HEK293 (cell line): ENCODE results near the gene HK3.

Source experiments
- ELK4 ChIP-seq: IDR thresholded peaks from 2 replicates; pipeline ENCODE4 v1.6.1; 2011; ENCODE audit warnings: mild to moderate bottlenecking, low read depth, low read length, borderline replicate concordance
- SP2 ChIP-seq: fragments of 450-650 bp; formaldehyde crosslinking; IDR thresholded peaks from 2 replicates; pipeline ENCODE4 v1.5.1; 2016; ENCODE audit warnings: missing biosample characterization, missing genetic modification characterization
- ZFP41 ChIP-seq: fragments of 450-650 bp; formaldehyde crosslinking; IDR thresholded peaks from 2 replicates; pipeline ENCODE4 v1.5.1; 2016; ENCODE audit warnings: missing biosample characterization, missing genetic modification characterization, borderline replicate concordance
- ZNF677 ChIP-seq: fragments of 450-650 bp; IDR thresholded peaks from 2 replicates; pipeline ENCODE4 v1.5.0; 2018; ENCODE audit warnings: missing biosample characterization, mild to moderate bottlenecking, missing genetic modification characterization, moderate library complexity
- ZNF704 ChIP-seq: fragments of 450-650 bp; formaldehyde crosslinking; IDR thresholded peaks from 2 replicates; pipeline ENCODE4 v1.5.1; 2016; ENCODE audit warnings: missing biosample characterization, missing genetic modification characterization
- TF ChIP-seq, protein P1 (sequence below): fragments of 450-650 bp; formaldehyde crosslinking; IDR thresholded peaks from 2 replicates; pipeline ENCODE4 v1.5.1; 2016; ENCODE audit warnings: missing biosample characterization, missing genetic modification characterization

DNA sequence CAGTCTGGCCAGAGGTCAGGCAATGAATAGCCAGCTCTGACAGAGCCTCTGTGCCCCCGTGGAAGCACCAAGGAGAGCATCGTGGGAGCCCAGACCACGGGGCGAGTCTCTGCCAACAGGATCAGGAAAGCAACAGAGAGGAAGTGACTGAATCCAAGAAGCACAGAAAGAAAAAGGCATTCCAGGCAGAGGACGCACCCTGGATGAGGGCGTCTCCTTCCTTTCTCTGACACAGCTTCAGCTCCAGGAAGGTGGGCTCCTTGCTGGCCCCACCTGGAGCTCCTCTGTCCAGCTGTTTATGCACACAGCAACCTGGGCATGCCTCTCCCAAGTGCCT lies 16.6 kb downstream of the HK3 start:
- TF ChIP-seq SP2 (tag by site-specific recombination) (no peak), ZFP41 (no peak), ZNF677 (tag by site-specific recombination) (no peak), ELK4 (no peak), ZNF704 (tag by site-specific recombination) (no peak)
- TF ChIP-seq, protein P1, sequence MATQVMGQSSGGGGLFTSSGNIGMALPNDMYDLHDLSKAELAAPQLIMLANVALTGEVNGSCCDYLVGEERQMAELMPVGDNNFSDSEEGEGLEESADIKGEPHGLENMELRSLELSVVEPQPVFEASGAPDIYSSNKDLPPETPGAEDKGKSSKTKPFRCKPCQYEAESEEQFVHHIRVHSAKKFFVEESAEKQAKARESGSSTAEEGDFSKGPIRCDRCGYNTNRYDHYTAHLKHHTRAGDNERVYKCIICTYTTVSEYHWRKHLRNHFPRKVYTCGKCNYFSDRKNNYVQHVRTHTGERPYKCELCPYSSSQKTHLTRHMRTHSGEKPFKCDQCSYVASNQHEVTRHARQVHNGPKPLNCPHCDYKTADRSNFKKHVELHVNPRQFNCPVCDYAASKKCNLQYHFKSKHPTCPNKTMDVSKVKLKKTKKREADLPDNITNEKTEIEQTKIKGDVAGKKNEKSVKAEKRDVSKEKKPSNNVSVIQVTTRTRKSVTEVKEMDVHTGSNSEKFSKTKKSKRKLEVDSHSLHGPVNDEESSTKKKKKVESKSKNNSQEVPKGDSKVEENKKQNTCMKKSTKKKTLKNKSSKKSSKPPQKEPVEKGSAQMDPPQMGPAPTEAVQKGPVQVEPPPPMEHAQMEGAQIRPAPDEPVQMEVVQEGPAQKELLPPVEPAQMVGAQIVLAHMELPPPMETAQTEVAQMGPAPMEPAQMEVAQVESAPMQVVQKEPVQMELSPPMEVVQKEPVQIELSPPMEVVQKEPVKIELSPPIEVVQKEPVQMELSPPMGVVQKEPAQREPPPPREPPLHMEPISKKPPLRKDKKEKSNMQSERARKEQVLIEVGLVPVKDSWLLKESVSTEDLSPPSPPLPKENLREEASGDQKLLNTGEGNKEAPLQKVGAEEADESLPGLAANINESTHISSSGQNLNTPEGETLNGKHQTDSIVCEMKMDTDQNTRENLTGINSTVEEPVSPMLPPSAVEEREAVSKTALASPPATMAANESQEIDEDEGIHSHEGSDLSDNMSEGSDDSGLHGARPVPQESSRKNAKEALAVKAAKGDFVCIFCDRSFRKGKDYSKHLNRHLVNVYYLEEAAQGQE (tag by site-specific recombination) = no peak
